Regular cardiac myocyte (primary cell): ENCODE results near the gene XXYLT1. TPM values are rescaled to one million over a fixed set of nuclear protein-coding genes. Genes with fewer than 3 reads are reported as not detected.

Experiments used
- total RNA-seq: library from RNA; depleted of rRNA; stranded (reverse); fragments of >200 nt; gene quantifications from 2 replicates; pipeline ENCODE4 v1.2.3, GENCODE V29; 2014

The XXYLT1 gene
- total RNA-seq, result 25.5 and 29.0 TPM in 2 replicates

GRCh38 chr3:195270817-195271409, at the start of gene XXYLT1:
Gene XXYLT1, minus strand, starts transcription at chr3:195271159. Its CDS starts 101 bp downstream, at chr3:195271058.

Other genes with a start within 250 kb of the XXYLT1 start
- gene ACAP2, start 171.9 kb upstream of the XXYLT1 start, total RNA-seq, result 51.2 and 82.0 TPM in 2 replicates